A549 (cell line): ENCODE results near the gene PARD3B. TPM values are rescaled to one million over a fixed set of nuclear protein-coding genes. Genes with fewer than 3 reads are reported as not detected.

Experiments used
- ATAC-seq, 2 experiments: fragments of 200-7000 bp in 1 of 2; fragments of >200 bp in 1 of 2; cut with Nextera tagmentation in 1 of 2; cut with Tn5 transposase in 1 of 2; 3 replicates each; pipeline versions ENCODE4 v1.8.0 to v1.9.1; 2018 to 2020; ENCODE audit warnings: mild to moderate bottlenecking in 1 of 2, moderate library complexity in 1 of 2
- CTCF ChIA-PET: fragments of 300-600 bp; sonication (Branson Sonifier 250); formaldehyde crosslinking; extraction: SDS; loops from one replicate; lab custom pipeline; 2021; ENCODE audit warnings: antibody characterized with exemption, inconsistent platforms; lab: Yijun Ruan, JAX
- POLR2A ChIA-PET: fragments of 350-600 bp; formaldehyde crosslinking; extraction: SDS; loops from one replicate; lab custom pipeline; 2021; ENCODE audit warnings: antibody characterized with exemption, inconsistent platforms; lab: Yijun Ruan, JAX
- DNase-seq, 2 experiments: peaks; one replicate each; pipeline versions ENCODE4 v3.0.0 to v3.0.0-alpha.2; 2011 to 2016; ENCODE audit warnings: low read depth in 1 of 2, low spot score in 1 of 2
- FAIRE-seq: peaks from 2 replicates; lab custom pipeline; 2011; peaks lifted over from hg19 to GRCh38; lab: Jason Lieb, UNC
- H3K27ac ChIP-seq, 2 experiments: fragments of >200 bp; sonication (Bioruptor Twin); formaldehyde crosslinking; 3 replicates each; pipeline ENCODE4 v1.5.1; 2016 to 2017
- H3K4me1 ChIP-seq: fragments of >200 bp; sonication (Bioruptor Twin); formaldehyde crosslinking; 3 replicates; pipeline ENCODE4 v1.6.1; 2016
- H3K4me2 ChIP-seq: fragments of >200 bp; sonication (Bioruptor Twin); formaldehyde crosslinking; 3 replicates; pipeline ENCODE4 v1.6.1; 2016
- H3K4me3 ChIP-seq: fragments of >200 bp; sonication (Bioruptor Twin); formaldehyde crosslinking; 3 replicates; pipeline ENCODE4 v1.5.1; 2016
- H3K9me3 ChIP-seq: fragments of >200 bp; sonication (Bioruptor Twin); formaldehyde crosslinking; 3 replicates; pipeline ENCODE4 v1.6.1; 2016
- BHLHE40 ChIP-seq: IDR thresholded peaks from 2 replicates; pipeline ENCODE4 v1.6.1; 2012; ENCODE audit warnings: low read depth, low read length, inconsistent platforms
- CBX8 ChIP-seq: fragments of 200-600 bp; sonication (generic); IDR thresholded peaks from 2 replicates; pipeline ENCODE4 v1.6.1; 2016
- CHD4 ChIP-seq: fragments of 200-600 bp; sonication (generic); IDR thresholded peaks from 2 replicates; pipeline ENCODE4 v1.6.1; 2016; ENCODE audit warnings: antibody characterized with exemption, mild to moderate bottlenecking, borderline replicate concordance
- E2F6 ChIP-seq: IDR thresholded peaks from 2 replicates; pipeline ENCODE4 v1.6.1; 2012; ENCODE audit warnings: low read depth, borderline replicate concordance
- EHF ChIP-seq: fragments of 250-450 bp; sonication (Bioruptor Pico); IDR thresholded peaks from 2 replicates; pipeline ENCODE4 v1.5.0; 2020; ENCODE audit warnings: mild to moderate bottlenecking
- EHMT2 ChIP-seq: fragments of 200-600 bp; sonication (generic); IDR thresholded peaks from 2 replicates; pipeline ENCODE4 v1.6.1; 2016; ENCODE audit warnings: antibody characterized with exemption, low read depth, mild to moderate bottlenecking, moderate library complexity
- EP300 ChIP-seq, 2 experiments: fragments of >200 bp; sonication (Bioruptor Twin); formaldehyde crosslinking; IDR thresholded peaks; 2 replicates in 1 of 2; 3 replicates in 1 of 2; pipeline ENCODE4 v1.6.1; 2016 to 2017
- ESRRA ChIP-seq: fragments of 150-350 bp; IDR thresholded peaks from 2 replicates; pipeline ENCODE4 v1.6.1; 2014; ENCODE audit warnings: mild to moderate bottlenecking, low read length, borderline replicate concordance
- FOSB ChIP-seq: fragments of 250-450 bp; sonication (Bioruptor Pico); IDR thresholded peaks from 2 replicates; pipeline ENCODE4 v1.5.0; 2020; ENCODE audit warnings: mild to moderate bottlenecking, moderate library complexity
- FOXS1 ChIP-seq: fragments of 250-450 bp; sonication (Bioruptor Pico); IDR thresholded peaks from 2 replicates; pipeline ENCODE4 v1.5.0; 2020; ENCODE audit warnings: mild to moderate bottlenecking, moderate library complexity
- GATA3 ChIP-seq: IDR thresholded peaks from 2 replicates; pipeline ENCODE4 v1.6.1; 2012; ENCODE audit warnings: borderline replicate concordance
- HES2 ChIP-seq: fragments of >200 bp; sonication (Bioruptor Twin); formaldehyde crosslinking; IDR thresholded peaks from 2 replicates; pipeline ENCODE4 v1.6.1; 2016
- HEYL ChIP-seq: fragments of 250-450 bp; sonication (Bioruptor Pico); IDR thresholded peaks from 2 replicates; pipeline ENCODE4 v1.8.0; 2021; ENCODE audit warnings: mild to moderate bottlenecking, moderate library complexity
- HOXA7 ChIP-seq: fragments of 250-450 bp; sonication (Bioruptor Pico); IDR thresholded peaks from 2 replicates; pipeline ENCODE4 v1.5.0; 2020; ENCODE audit warnings: mild to moderate bottlenecking, moderate library complexity
- HOXB13 ChIP-seq: fragments of 250-450 bp; sonication (Bioruptor Pico); IDR thresholded peaks from 2 replicates; pipeline ENCODE4 v1.5.0; 2020; ENCODE audit warnings: low read depth, mild to moderate bottlenecking, moderate library complexity
- JUNB ChIP-seq: fragments of >200 bp; sonication (Bioruptor Twin); formaldehyde crosslinking; IDR thresholded peaks from 2 replicates; pipeline ENCODE4 v1.6.1; 2016
- KDM5A ChIP-seq: fragments of 200-600 bp; sonication (generic); IDR thresholded peaks from 2 replicates; pipeline ENCODE4 v1.6.1; 2016; ENCODE audit warnings: antibody characterized with exemption, mild to moderate bottlenecking
- NFE2L2 ChIP-seq: fragments of 150-350 bp; conservative IDR thresholded peaks from 2 replicates; pipeline ENCODE4 v1.6.1; 2014; ENCODE audit warnings: low read length
- RAD21 ChIP-seq, 2 experiments: fragments of >200 bp in 1 of 2; sonication (Bioruptor Twin) in 1 of 2; formaldehyde crosslinking in 1 of 2; IDR thresholded peaks in 1 of 2; conservative IDR thresholded peaks in 1 of 2; 2 replicates in 1 of 2; 3 replicates in 1 of 2; pipeline ENCODE4 v1.6.1; 2012 to 2018; ENCODE audit warnings: inconsistent platforms in 1 of 2
- RCOR1 ChIP-seq: fragments of 150-350 bp; IDR thresholded peaks from 2 replicates; pipeline ENCODE4 v1.6.1; 2014; ENCODE audit warnings: antibody characterized with exemption, low read length, low read depth
- RFX5 ChIP-seq: fragments of 450-650 bp; IDR thresholded peaks from 2 replicates; pipeline ENCODE4 v1.7.1; 2014; ENCODE audit warnings: antibody characterized with exemption, mild to moderate bottlenecking, moderate library complexity
- USF2 ChIP-seq: fragments of 450-650 bp; IDR thresholded peaks from 2 replicates; pipeline ENCODE4 v1.6.1; 2014; ENCODE audit warnings: antibody characterized with exemption
- ZC3H11A ChIP-seq: fragments of 450-650 bp; IDR thresholded peaks from 2 replicates; pipeline ENCODE4 v1.6.1; 2014; ENCODE audit warnings: antibody characterized with exemption, mild to moderate bottlenecking
- ZFP36 ChIP-seq: fragments of 450-650 bp; IDR thresholded peaks from 2 replicates; pipeline ENCODE4 v1.6.1; 2014; ENCODE audit warnings: borderline replicate concordance; ENCODE audit not compliant: partially characterized antibody
- ZNF302 ChIP-seq: fragments of 250-450 bp; sonication (Bioruptor Pico); IDR thresholded peaks from 2 replicates; pipeline ENCODE4 v1.9.0; 2021; ENCODE audit warnings: inconsistent platforms, mild to moderate bottlenecking, moderate library complexity
- WGBS: methylation state at CpG from one replicate; pipeline ENCODE4 v1.1.6; 2017; ENCODE audit errors: missing lambda C conversion rate; 5-methylcytosine and 5-hydroxymethylcytosine counted together
- polyA plus RNA-seq, 4 experiments: library from polyadenylated mRNA; depleted of rRNA in 3 of 4; stranded (reverse); fragments of >200 nt; fragmentation: RNase III in 1 of 4; extraction: RNeasy Plus Mini Kit Qiagen cat#74134 plus additional on column Dnase treatment in 1 of 4; gene quantifications; 2 replicates in 3 of 4; 3 replicates in 1 of 4; pipeline ENCODE4 v1.2.3, GENCODE V29; 2011 to 2017
- TF ChIP-seq, protein P1 (sequence below): fragments of 250-450 bp; sonication (Bioruptor Pico); IDR thresholded peaks from 2 replicates; pipeline ENCODE4 v1.5.0; 2021; ENCODE audit warnings: mild to moderate bottlenecking, moderate library complexity, borderline replicate concordance
- TF ChIP-seq, protein P2 (sequence below): fragments of 250-450 bp; sonication (Bioruptor Pico); IDR thresholded peaks from 2 replicates; pipeline ENCODE4 v1.5.0; 2020; ENCODE audit warnings: low read depth, mild to moderate bottlenecking, moderate library complexity
- TF ChIP-seq, protein P3 (sequence below): fragments of >200 bp; sonication (Bioruptor Twin); formaldehyde crosslinking; IDR thresholded peaks from 3 replicates; pipeline ENCODE4 v1.6.1; 2016

PARD3B gene
- polyA plus RNA-seq, 2 of the 4 experiments (the other 2 are of a cell fraction): 1.2 to 2.4 TPM

GRCh38 chr2:205656941-205657340, 1111.7 kb downstream of the PARD3B start:
- 15% methylated on average over 4 of the region's 4 CpGs for WGBS
- no peak for ATAC-seq
- no peak for FAIRE-seq
- ChIA-PET POLR2A (no interaction called here), CTCF (no interaction called here)
- Histone ChIP-seq H3K9me3 (no peaks in the 10 kb centered on the region), H3K27ac (no peak overlapping the region), H3K4me3 (no peak overlapping the region), H3K4me1 (peaks cover 10% of the 10 kb centered on the region), H3K4me2 (no peak overlapping the region)
- DNase-seq: no peak
- no peak for TF ChIP-seq FOXS1
- TF ChIP-seq, protein P1, sequence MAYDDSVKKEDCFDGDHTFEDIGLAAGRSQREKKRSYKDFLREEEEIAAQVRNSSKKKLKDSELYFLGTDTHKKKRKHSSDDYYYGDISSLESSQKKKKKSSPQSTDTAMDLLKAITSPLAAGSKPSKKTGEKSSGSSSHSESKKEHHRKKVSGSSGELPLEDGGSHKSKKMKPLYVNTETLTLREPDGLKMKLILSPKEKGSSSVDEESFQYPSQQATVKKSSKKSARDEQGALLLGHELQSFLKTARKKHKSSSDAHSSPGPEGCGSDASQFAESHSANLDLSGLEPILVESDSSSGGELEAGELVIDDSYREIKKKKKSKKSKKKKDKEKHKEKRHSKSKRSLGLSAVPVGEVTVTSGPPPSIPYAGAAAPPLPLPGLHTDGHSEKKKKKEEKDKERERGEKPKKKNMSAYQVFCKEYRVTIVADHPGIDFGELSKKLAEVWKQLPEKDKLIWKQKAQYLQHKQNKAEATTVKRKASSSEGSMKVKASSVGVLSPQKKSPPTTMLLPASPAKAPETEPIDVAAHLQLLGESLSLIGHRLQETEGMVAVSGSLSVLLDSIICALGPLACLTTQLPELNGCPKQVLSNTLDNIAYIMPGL (CRISPR knock-in tag): no peak
- TF ChIP-seq ESRRA: no peak
- TF ChIP-seq KDM5A: no peak
- TF ChIP-seq CHD4: no peak
- no peak for TF ChIP-seq ZC3H11A
- TF ChIP-seq HOXB13 (CRISPR knock-in tag): no peak
- TF ChIP-seq HEYL (CRISPR knock-in tag): no peak
- TF ChIP-seq RFX5: no peak
- TF ChIP-seq, protein P2, sequence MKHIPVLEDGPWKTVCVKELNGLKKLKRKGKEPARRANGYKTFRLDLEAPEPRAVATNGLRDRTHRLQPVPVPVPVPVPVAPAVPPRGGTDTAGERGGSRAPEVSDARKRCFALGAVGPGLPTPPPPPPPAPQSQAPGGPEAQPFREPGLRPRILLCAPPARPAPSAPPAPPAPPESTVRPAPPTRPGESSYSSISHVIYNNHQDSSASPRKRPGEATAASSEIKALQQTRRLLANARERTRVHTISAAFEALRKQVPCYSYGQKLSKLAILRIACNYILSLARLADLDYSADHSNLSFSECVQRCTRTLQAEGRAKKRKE (CRISPR knock-in tag): no peak

DNA sequence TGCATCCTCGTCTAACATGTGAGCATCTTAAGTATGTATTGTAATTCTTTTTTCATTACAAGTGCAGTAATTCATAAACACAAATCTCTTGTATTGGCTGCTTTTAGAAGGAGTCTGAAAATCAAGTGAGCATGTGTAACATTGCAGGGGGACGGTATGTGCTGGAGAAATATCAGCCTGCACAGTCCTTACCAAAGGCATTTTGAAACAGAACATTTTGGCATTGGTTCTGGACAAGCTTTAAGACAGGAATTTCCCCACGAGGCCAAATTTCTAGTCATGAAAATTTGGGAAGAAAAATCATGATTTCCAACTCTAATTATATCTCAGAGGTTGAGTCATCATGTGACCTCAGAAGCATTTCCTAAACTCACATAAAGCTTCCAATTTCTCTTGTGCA, 1112.3 kb downstream of the PARD3B start:
- ATAC-seq (no peak), FAIRE-seq (no peak)
- Histone ChIP-seq H3K4me3 (no peak overlapping the region), H3K4me1 (peaks cover 10% of the 10 kb centered on the region), H3K4me2 (no peak overlapping the region), H3K27ac (no peak overlapping the region), H3K9me3 (no peaks in the 10 kb centered on the region)
- 28% methylated on average over 3 of the region's 3 CpGs for WGBS
- ChIA-PET CTCF (no interaction called here), POLR2A (no interaction called here)
- TF ChIP-seq EP300 (IDR thresholded peaks at IDR 0.05) (no peak), NFE2L2 (no peak), RCOR1 (no peak), USF2 (no peak), ZNF302 (CRISPR knock-in tag) (no peak), ZFP36 (no peak), HOXA7 (CRISPR knock-in tag) (no peak), HEYL (CRISPR knock-in tag) (no peak), FOSB (CRISPR knock-in tag) (no peak), E2F6 (no peak), CBX8 (no peak), BHLHE40 (no peak), HES2 (no peak), EHF (no peak), EHMT2 (no peak), RAD21 (conservative IDR thresholded peaks at IDR 0.05 in 1 of 2, IDR thresholded peaks at IDR 0.05 in 1 of 2) (no peak), JUNB (no peak), GATA3 (no peak)
- TF ChIP-seq, protein P3, sequence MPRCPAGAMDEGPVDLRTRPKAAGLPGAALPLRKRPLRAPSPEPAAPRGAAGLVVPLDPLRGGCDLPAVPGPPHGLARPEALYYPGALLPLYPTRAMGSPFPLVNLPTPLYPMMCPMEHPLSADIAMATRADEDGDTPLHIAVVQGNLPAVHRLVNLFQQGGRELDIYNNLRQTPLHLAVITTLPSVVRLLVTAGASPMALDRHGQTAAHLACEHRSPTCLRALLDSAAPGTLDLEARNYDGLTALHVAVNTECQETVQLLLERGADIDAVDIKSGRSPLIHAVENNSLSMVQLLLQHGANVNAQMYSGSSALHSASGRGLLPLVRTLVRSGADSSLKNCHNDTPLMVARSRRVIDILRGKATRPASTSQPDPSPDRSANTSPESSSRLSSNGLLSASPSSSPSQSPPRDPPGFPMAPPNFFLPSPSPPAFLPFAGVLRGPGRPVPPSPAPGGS: no peak
- TF ChIP-seq, all 56 proteins: peak for 0
- DNase-seq: no peak
